Adrenal gland (tissue), 12 donors: ENCODE results near the gene HM13. TPM values are rescaled to one million over a fixed set of nuclear protein-coding genes. Genes with fewer than 3 reads are reported as not detected.

ENCODE experiments used
- DNase-seq, 7 donors: peaks; one replicate each; pipeline ENCODE4 v3.0.0-alpha.2; 2019 to 2020
- H3K27ac ChIP-seq, 5 donors: fragments of 200-600 bp; sonication (generic) in 4 of 5; 1 replicate in 3 of 5; 2 replicates in 2 of 5; pipeline versions ENCODE4 v1.5.1 to v1.8.0; 2016 to 2020; ENCODE audit warnings: mild to moderate bottlenecking in 1 of 5
- H3K27me3 ChIP-seq: fragments of 200-600 bp; 2 replicates; pipeline ENCODE4 v1.8.0; 2021
- H3K36me3 ChIP-seq, 2 donors: fragments of 200-600 bp; replicated peaks in 1 of 2; 1 replicate in 1 of 2; 2 replicates in 1 of 2; pipeline versions ENCODE4 v1.5.1 to v1.8.0; 2018 to 2022
- H3K4me1 ChIP-seq, 2 donors: fragments of 200-600 bp; replicated peaks in 1 of 2; 1 replicate in 1 of 2; 2 replicates in 1 of 2; pipeline versions ENCODE4 v1.5.1 to v1.8.0; 2018 to 2021
- H3K4me3 ChIP-seq, 4 donors: fragments of 200-600 bp; sonication (generic) in 3 of 4; one replicate each; pipeline ENCODE4 v1.5.1; 2016 to 2018
- H3K9me3 ChIP-seq, 3 donors: fragments of 200-600 bp; sonication (generic) in 1 of 3; replicated peaks in 1 of 3; 1 replicate in 2 of 3; 2 replicates in 1 of 3; pipeline versions ENCODE4 v1.5.1 to v1.8.0; 2016 to 2021
- POLR2A ChIP-seq, 2 donors: fragments of 450-650 bp; IDR thresholded peaks; one replicate each; pipeline ENCODE4 v1.6.1; 2017; ENCODE audit warnings: antibody characterized with exemption in 2 of 2, mild to moderate bottlenecking in 2 of 2, moderate library complexity in 1 of 2
- WGBS, 4 donors: extraction: QIAGEN DNeasy Blood & Tissue Kit in 2 of 4; methylation state at CpG; one replicate each; pipeline versions ENCODE4 v1.1.5 to v1.1.7; 2013 to 2017; 5-methylcytosine and 5-hydroxymethylcytosine counted together
- intact Hi-C, 2 donors: fragments of 100-400 bp; cut with DNase I; formaldehyde crosslinking; loops; one replicate each; pipeline versions ENCODE4 v1.14.1 to v1.15.0; 2022 to 2023
- microRNA-seq, 3 donors: library from miRNA; unstranded; fragments of <30 nt; microRNA quantifications; one replicate each; pipeline ENCODE4, GENCODE V29; 2017 to 2020
- polyA plus RNA-seq, 3 donors: library from polyadenylated mRNA; stranded (reverse); fragments of 200-250 nt in 2 of 3; fragments of 350-450 nt in 1 of 3; fragmentation: Illumina TruSeq in 1 of 3; extraction: RNeasy Lipid Tissue Mini Kit (QIAGEN cat#74804) in 1 of 3; gene quantifications; one replicate each; pipeline ENCODE4 v1.2.3, GENCODE V29; 2013 to 2014
- small RNA-seq, 2 donors: library from RNA; depleted of rRNA; stranded (forward); fragments of <200 nt; gene quantifications; one replicate each; pipeline ENCODE3, GENCODE V24; 2016
- total RNA-seq, 9 donors: library from RNA; depleted of rRNA in 4 of 9; stranded (reverse); fragments of >200 nt in 4 of 9; fragments of 120-200 nt in 1 of 9; fragmentation: NEBNext Ultra II Directional in 1 of 9; extraction: Animal tissue kit (Norgen Biotek cat#: 25700) in 1 of 9; gene quantifications; one replicate each; pipeline versions ENCODE4 v1.1.0 to v1.2.4, GENCODE V29; 2013 to 2023
- TF ChIP-seq, protein P1 (sequence below), 6 experiments: fragments of 450-650 bp in 4 of 6; fragments of 200-600 bp in 2 of 6; sonication (generic) in 1 of 6; IDR thresholded peaks; 1 replicate in 5 of 6; 2 replicates in 1 of 6; pipeline versions ENCODE4 v1.5.1 to v1.8.0; 2016 to 2021; ENCODE audit warnings: antibody characterized with exemption in 6 of 6, mild to moderate bottlenecking in 2 of 6, moderate library complexity in 1 of 6
- donor health status: healthy with polysubstance abuse.
- donor health status: Bipolar disorder and iron deficiency.
- donor health status: DM: yes; HTN: yes; CAD: no.
- donor health status: DM: no; HTN: no; CAD: no.
- donor health status: DM: no; HTN: no; CAD: no.
- donor health status: DM: yes; HTN: yes; CAD: no.

HM13 gene
- total and polyA plus RNA-seq, 12 donors: 48.5 to 356 (median 157) TPM

DNA sequence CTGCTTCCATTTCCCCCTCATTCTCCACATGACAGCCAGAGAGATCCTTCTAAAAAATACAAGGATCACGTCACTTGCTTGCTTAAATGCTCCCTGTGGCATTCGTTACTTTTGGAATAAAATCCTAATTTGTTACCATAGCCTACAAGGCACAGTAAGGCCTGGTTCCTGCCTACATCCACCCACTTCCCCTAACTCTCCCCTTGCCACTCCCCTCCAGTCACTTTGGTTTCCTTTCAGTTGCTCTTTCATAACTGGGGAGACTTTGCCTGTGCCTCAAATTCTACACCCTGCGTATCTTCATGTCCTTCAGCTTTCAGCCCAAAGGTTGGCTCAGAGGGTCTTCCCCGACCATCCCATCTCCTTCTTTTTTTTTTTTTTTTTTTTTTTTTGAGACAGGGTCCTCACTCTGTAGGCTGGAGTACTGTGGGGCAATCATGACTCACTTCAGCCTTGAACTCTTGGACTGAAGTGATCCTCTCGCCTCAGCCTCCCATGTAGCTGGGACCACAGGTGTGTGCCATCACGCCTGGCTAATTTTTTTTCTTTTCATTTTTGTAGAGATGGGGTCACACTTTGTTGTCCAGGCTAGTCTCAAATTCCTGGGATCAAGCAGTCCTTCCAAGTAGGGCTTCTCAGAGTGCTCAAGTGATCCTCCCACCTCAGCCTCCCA, 103.3 kb downstream of the HM13 start:
- TF ChIP-seq, protein P1, sequence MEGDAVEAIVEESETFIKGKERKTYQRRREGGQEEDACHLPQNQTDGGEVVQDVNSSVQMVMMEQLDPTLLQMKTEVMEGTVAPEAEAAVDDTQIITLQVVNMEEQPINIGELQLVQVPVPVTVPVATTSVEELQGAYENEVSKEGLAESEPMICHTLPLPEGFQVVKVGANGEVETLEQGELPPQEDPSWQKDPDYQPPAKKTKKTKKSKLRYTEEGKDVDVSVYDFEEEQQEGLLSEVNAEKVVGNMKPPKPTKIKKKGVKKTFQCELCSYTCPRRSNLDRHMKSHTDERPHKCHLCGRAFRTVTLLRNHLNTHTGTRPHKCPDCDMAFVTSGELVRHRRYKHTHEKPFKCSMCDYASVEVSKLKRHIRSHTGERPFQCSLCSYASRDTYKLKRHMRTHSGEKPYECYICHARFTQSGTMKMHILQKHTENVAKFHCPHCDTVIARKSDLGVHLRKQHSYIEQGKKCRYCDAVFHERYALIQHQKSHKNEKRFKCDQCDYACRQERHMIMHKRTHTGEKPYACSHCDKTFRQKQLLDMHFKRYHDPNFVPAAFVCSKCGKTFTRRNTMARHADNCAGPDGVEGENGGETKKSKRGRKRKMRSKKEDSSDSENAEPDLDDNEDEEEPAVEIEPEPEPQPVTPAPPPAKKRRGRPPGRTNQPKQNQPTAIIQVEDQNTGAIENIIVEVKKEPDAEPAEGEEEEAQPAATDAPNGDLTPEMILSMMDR (IDR thresholded peaks at IDR 0.05): no peak
- TF ChIP-seq POLR2A (IDR thresholded peaks at IDR 0.05): no peak
- no peaks in the 10 kb centered on the region for H3K27me3 ChIP-seq
- no peak overlapping the region for H3K4me3 ChIP-seq
- WGBS, 4 donors: 69 to 76% (median 72%) methylated on average over 6 of the region's 6 CpGs
- intact Hi-C loops: no loop called here
- DNase-seq: no peak
- no peak overlapping the region for H3K27ac ChIP-seq
- H3K36me3 ChIP-seq: no peaks in the 10 kb centered on the region
- H3K9me3 ChIP-seq: no peaks in the 10 kb centered on the region
- H3K4me1 ChIP-seq: peaks cover 5 to 10% of the 10 kb centered on the region in 2 donors

Small RNAs within 50 kb of the gene (microRNA-seq; reads per million reads assigned to microRNA genes)
- gene MIR3193: 0 to 1.3 (median 0) reads per million in 3 donors

Small RNAs within 50 kb of the gene (small RNA-seq; reads per million reads assigned to genes)
- gene MIR3193: 0 reads per million in 2 donors

Other genes starting within 250 kb of the HM13 start
- gene DEFB116, start 205.9 kb upstream of the HM13 start, total RNA-seq: not detected
- not detected for gene DEFB116, start 205.9 kb upstream of the HM13 start, polyA plus RNA-seq
- not detected for gene DEFB118, start 145.8 kb upstream of the HM13 start, total RNA-seq
- not detected for gene DEFB118, start 145.8 kb upstream of the HM13 start, polyA plus RNA-seq
- not detected for gene DEFB119, start 123.9 kb upstream of the HM13 start, total RNA-seq
- not detected for gene DEFB119, start 123.9 kb upstream of the HM13 start, polyA plus RNA-seq
- not detected for gene DEFB121, start 108.2 kb upstream of the HM13 start, total RNA-seq
- not detected for gene DEFB121, start 108.2 kb upstream of the HM13 start, polyA plus RNA-seq
- gene DEFB123, start 73.8 kb upstream of the HM13 start, total RNA-seq: not detected
- gene DEFB123, start 73.8 kb upstream of the HM13 start, polyA plus RNA-seq: not detected
- not detected for gene DEFB124, start 39.3 kb upstream of the HM13 start, total RNA-seq
- under 1 TPM in 1 of 3 donors, not detected in 2; 0.20 TPM for gene DEFB124, start 39.3 kb upstream of the HM13 start, polyA plus RNA-seq
- gene REM1, start 39.2 kb upstream of the HM13 start, total RNA-seq: 10 to 100 TPM in 1 of 9 donors, 1 to 10 TPM in 6, under 1 TPM in 2; 0.26 to 19.3 (median 2.4) TPM
- gene REM1, start 39.2 kb upstream of the HM13 start, polyA plus RNA-seq: 1 to 10 TPM in 2 of 3 donors, under 1 TPM in 1; 0.48 to 6.8 (median 3.4) TPM
- 100 to 1,000 TPM in 7 of 9 donors, 10 to 100 TPM in 2; 40.9 to 468 (median 110) TPM for gene ID1, start 90.8 kb downstream of the HM13 start, total RNA-seq
- 100 to 1,000 TPM in 2 of 3 donors, 10 to 100 TPM in 1; 19.8 to 357 (median 192) TPM for gene ID1, start 90.8 kb downstream of the HM13 start, polyA plus RNA-seq
- gene COX4I2, start 123.5 kb downstream of the HM13 start, total RNA-seq: 1 to 10 TPM in 1 of 9 donors, not detected in 8; 1.6 TPM
- 10 to 100 TPM in 1 of 3 donors, 1 to 10 TPM in 1, under 1 TPM in 1; 0.26 to 12.9 (median 2.8) TPM for gene COX4I2, start 123.5 kb downstream of the HM13 start, polyA plus RNA-seq
- 100 to 1,000 TPM in 2 of 9 donors, 10 to 100 TPM in 7; 42.9 to 143 (median 74.4) TPM for gene BCL2L1, start 208.4 kb downstream of the HM13 start, total RNA-seq
- gene BCL2L1, start 208.4 kb downstream of the HM13 start, polyA plus RNA-seq: 10 to 100 TPM; 40.2 to 67.9 (median 40.8) TPM
- gene TPX2, start 224.8 kb downstream of the HM13 start, total RNA-seq: 10 to 100 TPM in 1 of 9 donors, 1 to 10 TPM in 8; 2.1 to 22.6 (median 2.5) TPM
- 1 to 10 TPM in 1 of 3 donors, under 1 TPM in 2; 0.40 to 3.7 (median 0.57) TPM for gene TPX2, start 224.8 kb downstream of the HM13 start, polyA plus RNA-seq